Left ventricle myocardium inferior (tissue), 1 donor: ENCODE measurements around the gene SLC44A5. TPM values are rescaled to one million over a fixed set of nuclear protein-coding genes. Genes with fewer than 3 reads are reported as not detected.

Experiments
- DNase-seq: peaks from one replicate; pipeline ENCODE4 v3.0.0-alpha.2; 2020
- H3K27ac ChIP-seq: fragments of 200-600 bp; replicated peaks from 2 replicates; pipeline ENCODE4 v1.8.0; 2021
- H3K27me3 ChIP-seq: fragments of 200-600 bp; 2 replicates; pipeline ENCODE4 v1.8.0; 2021; ENCODE audit warnings: low read depth
- H3K36me3 ChIP-seq: fragments of 200-600 bp; 2 replicates; pipeline ENCODE4 v1.8.0; 2021
- H3K4me1 ChIP-seq: fragments of 200-600 bp; 2 replicates; pipeline ENCODE4 v1.8.0; 2021
- H3K4me3 ChIP-seq: fragments of 200-600 bp; 2 replicates; pipeline ENCODE4 v1.8.0; 2021; ENCODE audit warnings: mild to moderate bottlenecking, moderate library complexity
- H3K9me3 ChIP-seq: fragments of 200-600 bp; replicated peaks from 2 replicates; pipeline ENCODE4 v1.8.0; 2021
- intact Hi-C: fragments of 100-400 bp; cut with micrococcal nuclease; formaldehyde crosslinking; loops from one replicate; pipeline ENCODE4 v1.11.0; 2022
- total RNA-seq: library from RNA; stranded (reverse); fragmentation: NEBNext Ultra II Directional; extraction: Animal tissue kit (Norgen Biotek cat#: 25700); gene quantifications from one replicate; pipeline ENCODE4 v1.2.1, GENCODE V29; 2021
- TF ChIP-seq, protein P1 (sequence below): fragments of 200-600 bp; IDR thresholded peaks from 2 replicates; pipeline ENCODE4 v1.8.0; 2021; ENCODE audit warnings: antibody characterized with exemption, mild to moderate bottlenecking, borderline replicate concordance
- donor health status: DM: no; HTN: yes; CAD: no; lungs with severe emphysema.

SLC44A5 gene
- total RNA-seq, 1 donor from 2014 or later: 0.58 TPM

DNA sequence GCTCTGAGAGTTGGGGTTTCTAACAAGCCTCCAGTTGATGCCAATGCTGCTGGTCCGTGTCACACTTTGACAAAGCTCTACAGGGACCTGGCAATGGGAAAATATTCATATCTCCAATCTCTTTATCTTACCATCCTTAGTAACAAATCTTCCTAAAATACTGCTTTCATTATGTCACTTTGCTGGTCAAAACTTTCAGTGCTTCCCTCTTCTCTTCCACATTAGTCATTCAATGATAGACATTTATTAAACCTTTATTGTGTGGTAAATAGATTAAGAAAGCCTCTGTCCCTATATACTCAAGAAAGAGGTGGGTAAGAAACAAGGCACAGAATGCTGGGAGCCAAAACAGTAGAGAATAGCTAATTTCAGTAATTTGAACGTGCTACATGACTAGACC lies 79.3 kb downstream of the SLC44A5 start:
- no peak overlapping the region for H3K4me3 ChIP-seq
- intact Hi-C loops: no loop called here
- H3K27me3 ChIP-seq: no peaks in the 10 kb centered on the region
- TF ChIP-seq, protein P1, sequence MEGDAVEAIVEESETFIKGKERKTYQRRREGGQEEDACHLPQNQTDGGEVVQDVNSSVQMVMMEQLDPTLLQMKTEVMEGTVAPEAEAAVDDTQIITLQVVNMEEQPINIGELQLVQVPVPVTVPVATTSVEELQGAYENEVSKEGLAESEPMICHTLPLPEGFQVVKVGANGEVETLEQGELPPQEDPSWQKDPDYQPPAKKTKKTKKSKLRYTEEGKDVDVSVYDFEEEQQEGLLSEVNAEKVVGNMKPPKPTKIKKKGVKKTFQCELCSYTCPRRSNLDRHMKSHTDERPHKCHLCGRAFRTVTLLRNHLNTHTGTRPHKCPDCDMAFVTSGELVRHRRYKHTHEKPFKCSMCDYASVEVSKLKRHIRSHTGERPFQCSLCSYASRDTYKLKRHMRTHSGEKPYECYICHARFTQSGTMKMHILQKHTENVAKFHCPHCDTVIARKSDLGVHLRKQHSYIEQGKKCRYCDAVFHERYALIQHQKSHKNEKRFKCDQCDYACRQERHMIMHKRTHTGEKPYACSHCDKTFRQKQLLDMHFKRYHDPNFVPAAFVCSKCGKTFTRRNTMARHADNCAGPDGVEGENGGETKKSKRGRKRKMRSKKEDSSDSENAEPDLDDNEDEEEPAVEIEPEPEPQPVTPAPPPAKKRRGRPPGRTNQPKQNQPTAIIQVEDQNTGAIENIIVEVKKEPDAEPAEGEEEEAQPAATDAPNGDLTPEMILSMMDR: no peak
- no peak overlapping the region for H3K27ac ChIP-seq
- H3K36me3 ChIP-seq: no peaks in the 10 kb centered on the region
- H3K4me1 ChIP-seq: no peaks in the 10 kb centered on the region
- H3K9me3 ChIP-seq: no peaks in the 10 kb centered on the region
- no peak for DNase-seq

DNA sequence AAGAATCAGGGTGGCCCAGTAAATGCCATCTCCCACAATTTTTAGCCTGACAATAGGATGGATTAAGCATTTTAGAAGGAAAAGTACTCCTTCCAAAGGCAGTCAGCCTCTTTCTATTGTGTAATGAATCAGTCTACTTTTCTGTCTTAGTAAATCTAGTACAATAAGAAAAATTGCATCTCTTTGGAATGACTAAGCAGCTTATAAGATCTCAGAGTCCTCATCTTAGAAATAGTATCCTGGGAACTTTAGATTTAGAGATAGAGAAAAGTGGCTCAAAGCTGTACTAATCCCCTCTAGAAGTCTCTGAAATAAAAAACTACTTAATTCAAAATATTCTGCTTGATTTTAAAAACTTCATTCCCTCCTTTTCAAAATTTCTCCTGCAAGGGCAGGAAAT lies 81.4 kb downstream of the SLC44A5 start:
- Histone ChIP-seq H3K27me3 (no peaks in the 10 kb centered on the region), H3K27ac (no peak overlapping the region), H3K9me3 (no peaks in the 10 kb centered on the region), H3K36me3 (no peaks in the 10 kb centered on the region), H3K4me3 (no peak overlapping the region), H3K4me1 (no peaks in the 10 kb centered on the region)
- intact Hi-C loops: no loop called here
- no peak for DNase-seq
- TF ChIP-seq, protein P1: no peak

DNA sequence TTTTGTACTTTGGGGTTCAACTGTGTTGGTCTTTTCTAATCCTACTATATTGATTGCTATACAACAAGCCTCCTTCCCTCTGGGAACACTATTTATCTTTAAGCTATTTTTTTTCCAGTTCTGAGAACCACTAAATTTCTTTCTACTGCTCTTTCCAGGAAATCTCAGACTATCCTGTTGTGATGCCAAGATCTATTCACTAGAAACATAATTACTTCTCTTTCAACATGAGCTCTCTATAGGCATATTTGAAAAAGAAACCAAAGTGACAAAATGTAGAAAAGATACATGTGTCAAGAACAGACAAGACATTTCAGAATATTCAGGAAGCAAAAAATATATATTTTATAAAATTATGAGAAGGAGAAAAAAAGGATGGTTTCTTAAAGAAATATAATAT lies 82.9 kb downstream of the SLC44A5 start:
- Histone ChIP-seq H3K9me3 (no peaks in the 10 kb centered on the region), H3K27ac (no peak overlapping the region), H3K27me3 (no peaks in the 10 kb centered on the region), H3K36me3 (no peaks in the 10 kb centered on the region), H3K4me1 (no peaks in the 10 kb centered on the region), H3K4me3 (no peak overlapping the region)
- no peak for DNase-seq
- intact Hi-C loops: no loop called here
- TF ChIP-seq, protein P1: no peak

DNA sequence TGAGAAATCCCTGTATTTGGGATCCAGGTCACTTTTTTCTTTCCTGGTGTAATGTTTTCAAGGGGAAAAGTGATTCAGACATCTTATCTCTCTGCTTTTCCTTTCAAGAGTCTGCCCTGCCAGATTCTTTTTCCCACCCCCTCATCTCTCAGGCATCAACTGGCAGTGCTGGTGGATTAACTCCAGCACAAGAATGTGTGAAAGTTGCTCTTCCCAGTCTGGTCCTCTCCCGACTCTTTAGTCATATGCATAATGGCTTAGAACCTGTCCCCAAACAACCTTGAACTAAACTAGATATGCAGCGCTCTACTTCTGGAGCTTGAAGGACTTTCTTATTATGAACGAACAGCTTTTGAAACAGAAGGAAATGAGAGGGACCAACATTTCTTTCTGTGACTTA lies 88.5 kb downstream of the SLC44A5 start:
- no peaks in the 10 kb centered on the region for H3K36me3 ChIP-seq
- TF ChIP-seq, protein P1: no peak
- no peaks in the 10 kb centered on the region for H3K9me3 ChIP-seq
- DNase-seq: no peak
- intact Hi-C loops: no loop called here
- H3K27me3 ChIP-seq: no peaks in the 10 kb centered on the region
- H3K27ac ChIP-seq: no peak overlapping the region
- H3K4me3 ChIP-seq: no peak overlapping the region
- H3K4me1 ChIP-seq: peaks cover 4% of the 10 kb centered on the region

DNA sequence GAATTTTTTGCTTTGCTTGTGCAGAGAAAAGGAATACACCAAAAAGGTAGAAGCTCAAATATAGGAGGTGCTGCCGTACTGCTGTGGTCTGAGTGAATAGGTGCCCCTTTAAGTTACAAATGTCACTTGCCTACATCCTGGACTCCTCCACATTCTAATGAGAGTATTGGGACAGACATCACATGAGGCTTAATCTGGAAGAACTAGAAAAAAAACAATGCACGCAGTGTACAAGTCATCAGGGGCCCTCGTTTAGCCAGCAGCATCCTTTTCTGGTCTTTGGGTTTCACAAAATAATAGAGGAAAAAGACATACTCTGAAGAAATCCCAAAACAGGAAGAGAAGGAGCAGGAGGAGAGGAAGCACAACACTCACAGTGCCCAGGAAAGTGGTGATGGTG lies 89.3 kb downstream of the SLC44A5 start:
- H3K4me3 ChIP-seq: no peak overlapping the region
- H3K27me3 ChIP-seq: no peaks in the 10 kb centered on the region
- TF ChIP-seq, protein P1: no peak
- no peak overlapping the region for H3K27ac ChIP-seq
- DNase-seq: no peak
- peaks cover 4% of the 10 kb centered on the region for H3K4me1 ChIP-seq
- intact Hi-C loops: no loop called here
- H3K9me3 ChIP-seq: no peaks in the 10 kb centered on the region
- H3K36me3 ChIP-seq: no peaks in the 10 kb centered on the region
